Neuronal stem cell (in vitro differentiated cells): ENCODE results near the gene NINJ2. TPM values are rescaled to one million over a fixed set of nuclear protein-coding genes. Genes with fewer than 3 reads are reported as not detected.
"Not testable (repeated sequence)": the region's sequence is repeated elsewhere in the genome, so short reads cannot be mapped to it uniquely, and the experiment has no call there.

Source experiments
- DNase-seq: peaks from one replicate; pipeline ENCODE4 v3.0.0-alpha.2; 2013; ENCODE audit warnings: low spot score
- H2AFZ ChIP-seq: one replicate; pipeline ENCODE4 v1.6.1; 2013; ENCODE audit warnings: mild to moderate bottlenecking, low read length, inconsistent platforms
- H2AK5ac ChIP-seq: 2 replicates; pipeline ENCODE4 v1.6.1; 2013; ENCODE audit warnings: low read depth, mild to moderate bottlenecking, inconsistent platforms, low read length, moderate library complexity, mixed read lengths
- H2BK120ac ChIP-seq: 2 replicates; pipeline ENCODE4 v1.6.1; 2013; ENCODE audit warnings: low read depth, mild to moderate bottlenecking, inconsistent platforms, low read length, moderate library complexity, mixed read lengths
- H2BK12ac ChIP-seq: one replicate; pipeline ENCODE4 v1.6.1; 2013; ENCODE audit warnings: low read length, inconsistent platforms
- H2BK15ac ChIP-seq: 2 replicates; pipeline ENCODE4 v1.6.1; 2013; ENCODE audit warnings: mild to moderate bottlenecking, low read length, inconsistent platforms, mixed read lengths
- H2BK5ac ChIP-seq: one replicate; pipeline ENCODE4 v1.6.1; 2013; ENCODE audit warnings: inconsistent platforms, mild to moderate bottlenecking, low read length, moderate library complexity
- H3K14ac ChIP-seq: one replicate; pipeline ENCODE4 v1.6.1; 2013; ENCODE audit warnings: low read length, inconsistent platforms
- H3K18ac ChIP-seq: 2 replicates; pipeline ENCODE4 v1.6.1; 2013; ENCODE audit warnings: low read length, inconsistent platforms
- H3K23ac ChIP-seq: 2 replicates; pipeline ENCODE4 v1.6.1; 2013; ENCODE audit warnings: low read depth, mild to moderate bottlenecking, mixed read lengths, low read length, inconsistent platforms; ENCODE audit not compliant: poor library complexity
- H3K27ac ChIP-seq: replicated peaks from 3 replicates; pipeline ENCODE4 v1.5.1; 2013; ENCODE audit warnings: low read length, inconsistent platforms
- H3K27me3 ChIP-seq, 3 experiments: 2 replicates each; pipeline ENCODE4 v1.6.1; 2013; ENCODE audit warnings: low read length in 3 of 3, mild to moderate bottlenecking in 2 of 3, inconsistent platforms in 1 of 3, low read depth in 1 of 3, mixed read lengths in 1 of 3, moderate library complexity in 1 of 3; ENCODE audit not compliant: control insufficient read depth in 3 of 3, insufficient read depth in 3 of 3
- H3K36me3 ChIP-seq, 2 donors: replicated peaks in 1 of 2; 2 replicates each; pipeline ENCODE4 v1.6.1; 2013; ENCODE audit warnings: low read length in 2 of 2; ENCODE audit not compliant: control insufficient read depth in 2 of 2, insufficient read depth in 2 of 2
- H3K4ac ChIP-seq: 2 replicates; pipeline ENCODE4 v1.6.1; 2013; ENCODE audit warnings: inconsistent platforms, mild to moderate bottlenecking, low read length, moderate library complexity
- H3K4me1 ChIP-seq, 2 donors: 1 replicate in 1 of 2; 2 replicates in 1 of 2; pipeline ENCODE4 v1.6.1; 2013; ENCODE audit warnings: low read length in 2 of 2, low read depth in 1 of 2; ENCODE audit not compliant: control insufficient read depth in 2 of 2, insufficient read depth in 1 of 2
- H3K4me2 ChIP-seq: one replicate; pipeline ENCODE4 v1.6.1; 2013; ENCODE audit warnings: mild to moderate bottlenecking, low read length, inconsistent platforms; ENCODE audit not compliant: insufficient read depth, poor library complexity, severe bottlenecking
- H3K4me3 ChIP-seq, 2 donors: 2 replicates each; pipeline ENCODE4 v1.5.1; 2013; ENCODE audit warnings: low read length in 2 of 2, mild to moderate bottlenecking in 2 of 2, inconsistent platforms in 1 of 2, moderate library complexity in 1 of 2
- H3K79me1 ChIP-seq: one replicate; pipeline ENCODE4 v1.6.1; 2013; ENCODE audit warnings: low read depth, mild to moderate bottlenecking, inconsistent platforms, low read length, moderate library complexity
- H3K9ac ChIP-seq: one replicate; pipeline ENCODE4 v1.6.1; 2013; ENCODE audit warnings: mild to moderate bottlenecking, low read depth, low read length, inconsistent platforms; ENCODE audit not compliant: poor library complexity
- H3K9me3 ChIP-seq, 2 donors: replicated peaks in 1 of 2; 2 replicates each; pipeline versions ENCODE3 to v1.6.1; 2013; ENCODE audit warnings: low read length in 2 of 2, mild to moderate bottlenecking in 2 of 2, inconsistent platforms in 1 of 2, low read depth in 1 of 2, mixed read lengths in 1 of 2, moderate library complexity in 1 of 2; ENCODE audit not compliant: control insufficient read depth in 2 of 2, insufficient read depth in 1 of 2
- H4K8ac ChIP-seq: one replicate; pipeline ENCODE4 v1.6.1; 2013; ENCODE audit warnings: low read depth, mild to moderate bottlenecking, inconsistent platforms, low read length, moderate library complexity
- H4K91ac ChIP-seq: one replicate; pipeline ENCODE4 v1.6.1; 2013; ENCODE audit warnings: low read length, low read depth, mild to moderate bottlenecking, inconsistent platforms; ENCODE audit not compliant: poor library complexity
- WGBS, 2 donors: extraction: QIAGEN DNeasy Blood & Tissue Kit; methylation state at CpG; one replicate each; pipeline ENCODE4 v1.1.7; 2013; ENCODE audit warnings: missing lambda C conversion rate in 2 of 2, mixed read lengths in 1 of 2; ENCODE audit not compliant: insufficient read length in 2 of 2, insufficient replicate concordance in 1 of 2; ENCODE audit errors: extremely low coverage in 2 of 2; 5-methylcytosine and 5-hydroxymethylcytosine counted together
- polyA plus RNA-seq, 2 experiments: library from polyadenylated mRNA; stranded (reverse); fragments of 200-250 nt; gene quantifications; one replicate each; pipeline ENCODE4 v1.2.3, GENCODE V29; 2013

Gene NINJ2, protein sequence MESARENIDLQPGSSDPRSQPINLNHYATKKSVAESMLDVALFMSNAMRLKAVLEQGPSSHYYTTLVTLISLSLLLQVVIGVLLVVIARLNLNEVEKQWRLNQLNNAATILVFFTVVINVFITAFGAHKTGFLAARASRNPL
- 0.52 TPM for polyA plus RNA-seq (2013, experiment 1 of 2)
- 0.42 TPM for polyA plus RNA-seq (2013, experiment 2 of 2)

- H3K36me3 ChIP-seq = no peaks in the 10 kb centered on the region
- no peak within 1 kb of the TSS for H2BK15ac ChIP-seq
- no peak within 1 kb of the TSS for H2BK5ac ChIP-seq
- no peak within 1 kb of the TSS for H4K91ac ChIP-seq
- H3K4me1 ChIP-seq = peaks cover 0 to 6% of the 10 kb centered on the region in 2 donors
- no peak within 1 kb of the TSS for H4K8ac ChIP-seq
- no peak within 1 kb of the TSS for H2BK12ac ChIP-seq
- no peak within 1 kb of the TSS for H3K23ac ChIP-seq
- peaks cover 0 to 23% (median 0%) of the 10 kb centered on the region in 3 experiments for H3K27me3 ChIP-seq
- H3K4me2 ChIP-seq = no peak within 1 kb of the TSS
- H2AFZ ChIP-seq = no peak within 1 kb of the TSS
- H3K9ac ChIP-seq = no peak within 1 kb of the TSS
- no peak for DNase-seq
- H3K18ac ChIP-seq = peak within 1 kb of the TSS; percentile 15
- no peak within 1 kb of the TSS for H3K4ac ChIP-seq
- H3K27ac ChIP-seq = no peak within 1 kb of the TSS
- WGBS, 2 donors = no CpG with 5 or more reads among the region's 17 CpGs
- H3K79me1 ChIP-seq = no peaks in the 10 kb centered on the region
- H3K9me3 ChIP-seq = no peaks in the 10 kb centered on the region
- H3K4me3 ChIP-seq = no peak within 1 kb of the TSS
- no peak within 1 kb of the TSS for H3K14ac ChIP-seq
- no peak within 1 kb of the TSS for H2BK120ac ChIP-seq
- no peak within 1 kb of the TSS for H2AK5ac ChIP-seq
Measured at GRCh38 chr12:663293-663871, at the start of gene NINJ2. TSS of gene NINJ2 (minus strand) at chr12:663445. CDS start at chr12:663360, 85 bp downstream.

DNA sequence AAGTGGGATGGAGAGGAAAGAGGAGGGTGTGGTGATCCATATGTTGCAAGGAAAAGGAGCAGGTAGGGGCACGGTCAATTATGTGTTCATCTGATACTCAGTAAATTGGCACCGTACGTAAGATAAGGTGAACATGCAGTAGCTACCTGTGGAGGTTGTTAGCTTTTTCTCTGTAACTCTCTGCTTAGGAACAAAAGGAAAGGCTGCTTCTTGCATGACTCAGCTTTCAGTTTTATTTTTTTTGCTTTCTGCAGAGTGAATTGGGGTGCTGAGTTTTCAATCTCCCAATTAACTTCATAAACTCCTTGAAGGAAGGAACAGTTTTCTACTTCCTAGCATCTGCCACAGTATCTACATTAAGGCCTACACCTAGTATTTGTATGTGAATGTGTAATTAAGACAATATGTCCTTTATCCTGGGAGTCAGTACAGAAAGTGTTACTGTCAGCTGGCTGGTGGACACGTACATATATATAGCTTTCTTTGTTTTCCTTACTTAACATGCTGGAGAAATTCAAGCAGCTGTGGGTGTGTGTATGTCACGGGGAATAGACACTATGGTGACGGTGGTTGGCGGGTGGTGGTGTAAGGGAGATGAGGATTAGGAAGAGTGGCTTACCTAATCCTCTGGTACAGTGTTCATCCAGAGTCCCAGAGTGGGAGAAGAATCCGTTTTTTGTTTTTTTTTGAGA lies 49.1 kb upstream of the NINJ2 start:
- Histone ChIP-seq H3K9ac (no peak overlapping the region), H2AFZ (peak overlapping the region; percentile 24), H3K79me1 (no peaks in the 10 kb centered on the region), H3K23ac (no peak overlapping the region), H3K27me3 (peaks cover 0 to 2% (median 0%) of the 10 kb centered on the region in 3 experiments), H2BK12ac (no peak overlapping the region), H2BK5ac (no peak overlapping the region), H3K14ac (no peak overlapping the region), H4K8ac (no peak overlapping the region), H3K4me2 (no peak overlapping the region), H3K4ac (no peak overlapping the region), H2AK5ac (no peak overlapping the region), H3K18ac (no peak overlapping the region), H3K27ac (no peak overlapping the region), H3K36me3 (no peaks in the 10 kb centered on the region), H4K91ac (no peak overlapping the region), H3K4me3 (no peak overlapping the region), H3K9me3 (no peaks in the 10 kb centered on the region), H2BK15ac (no peak overlapping the region), H3K4me1 (peaks cover 2 to 3% of the 10 kb centered on the region in 2 donors), H2BK120ac (no peak overlapping the region)
- no peak for DNase-seq
- no CpG with 5 or more reads among the region's 8 CpGs for WGBS, 2 donors

DNA sequence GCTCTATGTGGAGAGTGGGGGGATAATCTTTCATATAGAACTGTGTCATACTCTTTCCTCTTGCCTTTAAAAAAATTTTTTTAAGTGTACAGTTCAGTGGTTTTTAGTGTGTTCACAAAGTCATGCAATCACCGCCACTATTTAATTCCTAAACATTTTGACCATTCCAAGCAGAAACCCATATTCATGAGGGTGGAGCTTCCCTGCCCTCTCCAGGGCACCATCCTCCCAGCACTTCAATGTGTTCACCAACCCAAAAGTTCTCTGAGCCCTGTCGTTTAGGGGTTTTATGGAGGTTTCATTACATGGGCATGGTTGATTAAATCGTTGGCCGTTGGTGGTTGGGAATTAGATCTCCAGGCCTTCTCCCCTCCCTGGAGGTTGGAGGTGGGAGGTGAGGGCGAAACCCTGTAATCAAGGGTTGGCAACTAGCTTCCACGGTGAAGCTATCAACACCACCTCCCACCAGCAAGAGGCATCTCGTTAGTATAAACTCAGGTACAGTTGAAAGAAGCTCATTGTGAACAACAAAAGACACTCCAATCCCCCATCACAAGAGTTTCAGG lies 46.3 kb upstream of the NINJ2 start:
- whole genome bisulfite sequencing, 2 donors = no CpG with 5 or more reads among the region's 7 CpGs
- Histone ChIP-seq H3K4me3 (no peak overlapping the region), H3K14ac (no peak overlapping the region)

DNA sequence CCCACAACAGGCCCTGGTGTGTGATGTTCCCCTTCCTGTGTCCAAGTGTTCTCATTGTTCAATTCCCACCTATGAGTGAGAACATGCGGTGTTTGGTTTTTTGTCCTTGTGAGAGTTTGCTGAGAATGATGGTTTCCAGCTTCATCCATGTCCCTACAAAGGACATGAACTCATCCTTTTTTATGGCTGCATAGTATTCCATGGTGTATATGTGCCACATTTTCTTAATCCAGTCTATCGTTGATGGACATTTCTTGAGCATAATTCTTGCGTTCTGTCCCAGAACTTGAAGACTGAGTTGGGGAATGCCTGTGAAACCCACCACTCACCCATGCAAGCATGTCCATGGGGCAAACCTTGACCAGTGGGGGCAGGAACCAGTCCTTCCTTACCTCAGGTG lies 44.8 kb upstream of the NINJ2 start:
- not testable (repeated sequence) for H2AFZ ChIP-seq, H4K8ac ChIP-seq, H3K4me3 ChIP-seq, DNase-seq, H3K79me1 ChIP-seq, H3K36me3 ChIP-seq, H3K4ac ChIP-seq, H3K9me3 ChIP-seq, H3K14ac ChIP-seq, H2BK5ac ChIP-seq, H3K4me1 ChIP-seq, H3K27ac ChIP-seq, H2BK120ac ChIP-seq, H2BK12ac ChIP-seq, H2BK15ac ChIP-seq, H3K23ac ChIP-seq, H3K4me2 ChIP-seq, H3K27me3 ChIP-seq, H3K9ac ChIP-seq, H2AK5ac ChIP-seq, H4K91ac ChIP-seq, H3K18ac ChIP-seq
- WGBS, 2 donors = no CpG with 5 or more reads among the region's 3 CpGs

More for the DNA sequence above, 46.3 kb upstream of the NINJ2 start:
- DNase-seq = no peak
- Histone ChIP-seq H3K4ac (no peak overlapping the region), H3K23ac (no peak overlapping the region), H3K9ac (no peak overlapping the region), H3K79me1 (no peaks in the 10 kb centered on the region), H3K27me3 (peaks cover 0 to 2% (median 0%) of the 10 kb centered on the region in 3 experiments), H3K18ac (peak overlapping the region; percentile 55), H2BK15ac (no peak overlapping the region), H3K36me3 (no peaks in the 10 kb centered on the region), H2AK5ac (peak overlapping the region; percentile 3), H2AFZ (no peak overlapping the region), H3K4me1 (peaks cover 2 to 3% of the 10 kb centered on the region in 2 donors), H3K4me2 (no peak overlapping the region), H2BK12ac (no peak overlapping the region), H4K8ac (no peak overlapping the region), H2BK5ac (no peak overlapping the region), H4K91ac (no peak overlapping the region), H3K27ac (no peak overlapping the region), H2BK120ac (no peak overlapping the region), H3K9me3 (peaks cover 0 to under 1% of the 10 kb centered on the region in 2 donors)
